ENCODE measurements around the gene NLRP14. TPM values are rescaled to one million over a fixed set of nuclear protein-coding genes. Genes with fewer than 3 reads are reported as not detected.

NLRP14 gene
- total RNA-seq, 3 donors from 2014 or later: under 0.01 to 0.29 (median 0.16) TPM

GRCh38 chr11:7050191-7050590, 29.9 kb downstream of the NLRP14 start:
- Histone ChIP-seq H3K4me3 (no peak overlapping the region), H3K4me1 (no peaks in the 10 kb centered on the region), H3K36me3 (no peaks in the 10 kb centered on the region), H3K27ac (no peak overlapping the region), H3K27me3 (no peaks in the 10 kb centered on the region), H3K9me3 (no peaks in the 10 kb centered on the region)
- intact Hi-C loops (cut with DNase I; ENCODE audit: low total_unique reads): no loop called here
- no peak for TF ChIP-seq POLR2AphosphoS5 (IDR thresholded peaks at IDR 0.05)
- no peak for TF ChIP-seq POLR2A (IDR thresholded peaks at IDR 0.05)
- TF ChIP-seq CTCF (IDR thresholded peaks at IDR 0.05): no peak
- no peak for DNase-seq (ENCODE audit: low spot score in 2 of 2)

GRCh38 chr11:7056828-7057513, 36.7 kb downstream of the NLRP14 start:
- no peaks in the 10 kb centered on the region for H3K4me1 ChIP-seq
- DNase-seq (ENCODE audit: low spot score in 2 of 2): no peak
- intact Hi-C loops (cut with DNase I; ENCODE audit: low total_unique reads): no loop called here
- TF ChIP-seq CTCF (IDR thresholded peaks at IDR 0.05) (no peak), POLR2A (IDR thresholded peaks at IDR 0.05) (no peak), POLR2AphosphoS5 (IDR thresholded peaks at IDR 0.05) (no peak)
- no peaks in the 10 kb centered on the region for H3K27me3 ChIP-seq
- no peak overlapping the region for H3K27ac ChIP-seq
- no peaks in the 10 kb centered on the region for H3K9me3 ChIP-seq
- no peaks in the 10 kb centered on the region for H3K36me3 ChIP-seq
- no peak overlapping the region for H3K4me3 ChIP-seq

- no peaks in the 10 kb centered on the region for H3K9me3 ChIP-seq
- H3K27ac ChIP-seq: no peak overlapping the region
- H3K4me1 ChIP-seq: no peaks in the 10 kb centered on the region
- DNase-seq (ENCODE audit: low spot score in 2 of 2): no peak
- H3K36me3 ChIP-seq: no peaks in the 10 kb centered on the region
- no peaks in the 10 kb centered on the region for H3K27me3 ChIP-seq
- H3K4me3 ChIP-seq: no peak overlapping the region
- no peak for TF ChIP-seq CTCF (IDR thresholded peaks at IDR 0.05)
- TF ChIP-seq POLR2AphosphoS5 (IDR thresholded peaks at IDR 0.05): no peak
- TF ChIP-seq POLR2A (IDR thresholded peaks at IDR 0.05): no peak
- intact Hi-C loops (cut with DNase I; ENCODE audit: low total_unique reads): no loop called here
Measured at GRCh38 chr11:7057641-7058040, 37.4 kb downstream of the NLRP14 start.

- no peaks in the 10 kb centered on the region for H3K36me3 ChIP-seq
- no peaks in the 10 kb centered on the region for H3K27me3 ChIP-seq
- DNase-seq (ENCODE audit: low spot score in 2 of 2): no peak
- TF ChIP-seq POLR2AphosphoS5 (IDR thresholded peaks at IDR 0.05) (no peak), CTCF (IDR thresholded peaks at IDR 0.05) (no peak), POLR2A (IDR thresholded peaks at IDR 0.05) (no peak)
- no peak overlapping the region for H3K27ac ChIP-seq
- H3K4me3 ChIP-seq: no peak overlapping the region
- intact Hi-C loops (cut with DNase I; ENCODE audit: low total_unique reads): no loop called here
- no peaks in the 10 kb centered on the region for H3K9me3 ChIP-seq
- H3K4me1 ChIP-seq: no peaks in the 10 kb centered on the region
Measured at GRCh38 chr11:7060868-7061267, 40.6 kb downstream of the NLRP14 start.

- no peak overlapping the region for H3K27ac ChIP-seq
- H3K9me3 ChIP-seq: no peaks in the 10 kb centered on the region
- H3K4me1 ChIP-seq: no peaks in the 10 kb centered on the region
- no peak for TF ChIP-seq POLR2A (IDR thresholded peaks at IDR 0.05)
- TF ChIP-seq CTCF (IDR thresholded peaks at IDR 0.05): no peak
- no peak for TF ChIP-seq POLR2AphosphoS5 (IDR thresholded peaks at IDR 0.05)
- no peak overlapping the region for H3K4me3 ChIP-seq
- DNase-seq (ENCODE audit: low spot score in 2 of 2): no peak
- no peaks in the 10 kb centered on the region for H3K27me3 ChIP-seq
- no peaks in the 10 kb centered on the region for H3K36me3 ChIP-seq
- intact Hi-C loops (cut with DNase I; ENCODE audit: low total_unique reads): no loop called here
Measured at GRCh38 chr11:7062534-7062933, 42.3 kb downstream of the NLRP14 start.

All from breast epithelium (tissue), 4 donors.